Activated CD8-positive, alpha-beta memory T cell treated with anti-CD3 and anti-CD28 coated beads, Interleukin-2, amount 10 ng/mL, durations not matched to agents 7 days and 5 days (primary cell): ENCODE measurements around the gene FREY1. TPM values are rescaled to one million over a fixed set of nuclear protein-coding genes. Genes with fewer than 3 reads are reported as not detected.
"Not testable (repeated sequence)": the region's sequence is repeated elsewhere in the genome, so short reads cannot be mapped to it uniquely, and the experiment has no call there.

Source experiments
- ATAC-seq: fragments of 150-1000 bp; cut with Tn5 transposase; one replicate; pipeline ENCODE4 v1.10.0; 2021; ENCODE audit warnings: moderate library complexity
- CTCF ChIA-PET: fragments of 350-600 bp; sonication (Branson Sonifier 250); formaldehyde crosslinking; loops from one replicate; lab custom pipeline; 2021; ENCODE audit warnings: antibody characterized with exemption; lab: Charles Lee
- DNase-seq: peaks from one replicate; pipeline ENCODE4 v3.0.0-alpha.2; 2020
- H3K27ac Mint-ChIP-seq: one replicate; pipeline ENCODE4 v1.8.0; 2021; ENCODE audit warnings: mild to moderate bottlenecking, mixed read lengths
- H3K27me3 Mint-ChIP-seq: one replicate; pipeline ENCODE4 v1.8.0; 2021; ENCODE audit warnings: mixed read lengths
- H3K36me3 Mint-ChIP-seq: one replicate; pipeline ENCODE4 v1.8.0; 2021; ENCODE audit warnings: mild to moderate bottlenecking, mixed read lengths
- H3K4me1 Mint-ChIP-seq: one replicate; pipeline ENCODE4 v1.8.0; 2021; ENCODE audit warnings: mixed read lengths
- H3K4me3 Mint-ChIP-seq: one replicate; pipeline ENCODE4 v1.8.0; 2021; ENCODE audit warnings: mild to moderate bottlenecking, moderate library complexity, mixed read lengths
- H3K9me3 Mint-ChIP-seq: one replicate; pipeline ENCODE4 v1.8.0; 2022; ENCODE audit warnings: low read depth, mixed read lengths
- total RNA-seq, 2 experiments: library from RNA; stranded (reverse); gene quantifications; one replicate each; pipeline ENCODE4 v1.2.3, GENCODE V29; 2021

Gene FREY1
- total RNA-seq, 2 experiments from 2014 or later = 0.93 to 1.5 TPM

DNA sequence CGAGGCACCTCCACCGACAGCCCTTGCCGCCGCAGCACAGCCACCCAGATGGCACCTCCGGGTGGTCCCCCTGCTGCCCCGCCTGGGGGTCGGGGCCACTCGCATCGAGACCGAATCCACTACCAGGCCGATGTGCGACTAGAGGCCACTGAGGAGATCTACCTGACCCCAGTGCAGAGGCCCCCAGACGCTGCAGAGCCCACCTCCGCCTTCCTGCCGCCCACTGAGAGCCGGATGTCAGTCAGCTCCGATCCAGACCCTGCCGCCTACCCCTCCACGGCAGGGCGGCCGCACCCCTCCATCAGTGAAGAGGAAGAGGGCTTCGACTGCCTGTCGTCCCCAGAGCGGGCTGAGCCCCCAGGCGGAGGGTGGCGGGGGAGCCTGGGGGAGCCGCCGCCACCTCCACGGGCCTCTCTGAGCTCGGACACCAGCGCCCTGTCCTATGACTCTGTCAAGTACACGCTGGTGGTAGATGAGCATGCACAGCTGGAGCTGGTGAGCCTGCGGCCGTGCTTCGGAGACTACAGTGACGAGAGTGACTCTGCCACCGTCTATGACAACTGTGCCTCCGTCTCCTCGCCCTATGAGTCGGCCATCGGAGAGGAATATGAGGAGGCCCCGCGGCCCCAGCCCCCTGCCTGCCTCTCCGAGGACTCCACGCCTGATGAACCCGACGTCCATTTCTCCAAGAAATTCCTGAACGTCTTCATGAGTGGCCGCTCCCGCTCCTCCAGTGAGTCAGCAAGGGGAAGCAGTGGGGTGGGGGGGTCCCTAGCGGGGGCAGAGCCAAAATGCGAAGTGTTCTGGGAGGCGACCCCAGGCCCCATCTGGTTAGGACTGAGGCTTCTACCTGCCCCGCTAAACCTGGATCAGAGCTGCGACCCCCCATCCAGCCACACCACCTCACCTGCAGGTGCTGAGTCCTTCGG, 4.4 kb downstream of the FREY1 start:
- Mint-ChIP-seq H3K4me3 (no peak overlapping the region), H3K27ac (no peak overlapping the region), H3K4me1 (peaks cover 5% of the 10 kb centered on the region), H3K9me3 (no peaks in the 10 kb centered on the region), H3K36me3 (no peaks in the 10 kb centered on the region), H3K27me3 (peaks cover 24% of the 10 kb centered on the region)
- DNase-seq (no peak), ATAC-seq (no peak)
- CTCF ChIA-PET = no interaction called here

DNA sequence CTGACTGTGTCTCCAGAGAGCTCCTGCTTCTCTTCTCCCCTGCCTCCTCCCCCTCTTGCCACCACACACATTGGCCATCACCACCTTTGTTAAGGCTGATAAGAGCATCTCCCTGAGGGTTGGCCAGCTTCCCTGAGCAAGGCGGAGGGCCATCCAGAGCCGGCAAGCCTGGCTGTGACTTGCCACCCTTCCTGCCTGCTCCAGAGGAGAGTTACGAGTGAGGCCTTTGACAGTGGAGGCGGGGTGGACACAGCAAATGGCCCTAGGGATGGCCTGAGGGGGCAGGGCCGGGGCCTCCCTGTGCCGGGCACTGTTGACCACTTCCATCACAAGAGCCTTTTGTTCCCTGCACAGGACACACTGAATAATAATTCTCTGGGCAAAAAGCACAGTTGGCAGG, 5.4 kb downstream of the FREY1 start:
- Mint-ChIP-seq H3K27ac (no peak overlapping the region), H3K4me3 (no peak overlapping the region), H3K9me3 (no peaks in the 10 kb centered on the region), H3K27me3 (peaks cover 26% of the 10 kb centered on the region), H3K36me3 (no peaks in the 10 kb centered on the region), H3K4me1 (peaks cover 3% of the 10 kb centered on the region)
- ATAC-seq (no peak), DNase-seq (no peak)
- CTCF ChIA-PET = interaction anchor here (0.6 to 1.3 kb wide), 3 partner anchors 10 to 340 kb away, joined by 3 read pairs; no protein-coding TSS in a partner anchor

DNA sequence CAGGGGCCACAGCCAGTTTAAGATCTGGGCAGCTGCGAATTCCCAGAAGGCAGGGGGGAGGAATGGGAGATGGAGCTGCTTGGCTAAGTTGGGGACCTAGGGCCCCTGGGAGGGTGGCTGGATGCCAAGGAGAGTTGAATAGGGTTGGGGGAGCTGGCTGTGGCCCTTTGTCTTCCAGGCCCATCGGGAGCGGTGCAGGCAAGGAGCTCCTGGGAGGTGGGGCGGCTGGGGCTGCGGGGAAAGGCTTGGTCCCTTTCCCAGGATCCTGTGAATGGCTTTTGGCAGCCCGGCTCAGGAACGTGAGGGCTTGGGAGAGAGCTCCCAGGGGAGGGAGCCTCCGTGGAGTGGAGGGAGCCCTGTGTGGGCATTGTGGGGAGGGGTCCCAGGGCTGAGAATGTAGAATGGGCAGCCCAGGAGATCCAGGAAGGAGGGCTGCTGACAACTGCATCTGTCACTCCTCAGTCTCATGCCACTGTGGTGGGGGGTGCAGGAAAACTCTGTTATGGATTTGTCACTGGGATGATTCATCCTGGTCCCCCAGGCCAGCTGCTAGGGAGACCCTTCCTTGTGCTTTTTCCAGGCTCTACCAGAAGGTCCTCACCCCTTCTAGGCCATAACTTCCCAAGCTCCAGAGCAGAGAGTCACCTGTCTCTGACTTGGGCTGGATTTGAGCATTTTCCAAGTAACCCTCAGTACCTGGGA, 6.0 kb downstream of the FREY1 start:
- H3K27ac Mint-ChIP-seq = no peak overlapping the region
- CTCF ChIA-PET = interaction anchor here (0.6 to 1.3 kb wide), 2 partner anchors 11 to 28 kb away, joined by 3 read pairs; no protein-coding TSS in a partner anchor
- H3K4me3 Mint-ChIP-seq = peak overlapping the region; percentile 52

DNA sequence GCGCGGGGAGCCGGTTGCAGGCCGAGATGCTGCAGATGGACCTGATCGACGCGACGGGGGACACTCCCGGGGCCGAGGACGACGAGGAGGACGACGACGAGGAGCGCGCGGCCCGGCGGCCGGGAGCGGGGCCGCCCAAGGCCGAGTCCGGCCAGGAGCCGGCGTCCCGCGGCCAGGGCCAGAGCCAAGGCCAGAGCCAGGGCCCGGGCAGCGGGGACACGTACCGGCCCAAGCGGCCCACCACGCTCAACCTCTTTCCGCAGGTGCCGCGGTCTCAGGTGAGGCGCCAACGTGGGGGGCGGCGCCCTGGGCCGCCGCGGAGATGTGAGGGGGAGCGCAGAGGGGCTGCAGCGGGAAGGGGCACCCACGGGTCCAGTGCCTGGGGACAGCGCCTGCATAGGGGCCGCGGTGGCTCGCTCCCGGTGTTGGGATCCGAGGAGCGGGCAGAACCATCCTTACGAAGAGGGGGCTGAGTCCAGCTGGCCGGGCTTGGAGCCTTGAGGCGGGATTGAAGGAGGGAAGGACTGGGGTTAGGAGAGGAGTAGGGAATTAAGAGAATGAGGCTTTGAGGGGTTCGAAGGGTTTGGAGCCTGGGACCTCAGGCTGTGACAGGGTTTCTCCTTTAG, 6.8 kb downstream of the FREY1 start:
- not testable (repeated sequence) for ATAC-seq, DNase-seq, H3K27ac Mint-ChIP-seq, H3K9me3 Mint-ChIP-seq, H3K4me1 Mint-ChIP-seq, H3K36me3 Mint-ChIP-seq
- CTCF ChIA-PET = interaction anchor here (1.3 kb wide), 1 partner anchor 27 kb away, joined by 3 read pairs; no protein-coding TSS in a partner anchor
- Mint-ChIP-seq H3K27me3 (peaks cover 26% of the 10 kb centered on the region), H3K4me3 (peak overlapping the region; percentile 52)

More for the DNA sequence above, 6.0 kb downstream of the FREY1 start:
- ATAC-seq = no peak
- no peaks in the 10 kb centered on the region for H3K36me3 Mint-ChIP-seq
- H3K9me3 Mint-ChIP-seq = no peaks in the 10 kb centered on the region
- DNase-seq = no peak
- H3K27me3 Mint-ChIP-seq = peaks cover 26% of the 10 kb centered on the region
- H3K4me1 Mint-ChIP-seq = peaks cover 3% of the 10 kb centered on the region

DNA sequence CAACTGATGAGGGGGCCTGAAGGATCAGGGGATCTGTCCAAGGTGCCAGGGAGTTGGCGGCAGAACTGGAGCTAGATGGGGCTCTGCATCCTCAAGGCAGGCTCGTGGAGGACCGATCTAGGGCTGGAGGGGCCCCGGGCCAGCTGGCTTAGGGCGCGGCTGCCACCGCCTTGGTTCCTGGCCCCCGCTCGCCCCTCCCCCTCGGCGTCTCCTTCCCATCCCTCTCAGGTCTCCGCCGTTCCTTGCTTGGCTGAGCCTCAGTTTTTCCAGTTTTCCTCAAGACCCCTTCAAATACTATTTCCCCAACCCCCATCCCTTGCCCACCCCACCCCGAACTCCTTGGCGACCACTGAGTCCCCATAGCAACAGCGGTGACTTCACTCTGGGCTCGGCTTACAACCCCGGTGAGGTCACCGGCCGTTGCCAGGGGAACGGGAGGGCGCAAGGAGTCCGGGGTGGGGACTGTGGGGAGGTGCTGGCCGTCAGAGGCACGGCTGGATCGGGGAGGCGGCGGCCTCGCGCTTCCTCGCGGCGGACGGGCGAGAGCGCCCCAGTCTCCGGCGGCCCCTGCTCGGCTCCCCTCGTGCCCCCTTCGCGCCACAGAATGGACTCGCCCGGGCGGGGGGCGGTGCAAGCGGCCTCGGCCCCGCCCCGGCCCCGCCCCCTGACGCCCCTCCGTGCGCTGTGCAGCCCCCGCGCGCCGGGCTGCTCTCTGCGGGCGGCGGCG, 7.5 kb downstream of the FREY1 start:
- CTCF ChIA-PET = interaction anchor here (1.4 kb wide), 1 partner anchor 128 kb away, joined by 6 read pairs; no protein-coding TSS in a partner anchor
- peak; percentile 82 for DNase-seq
- Mint-ChIP-seq H3K27ac (no peak overlapping the region), H3K36me3 (no peaks in the 10 kb centered on the region), H3K4me3 (peak overlapping the region; percentile 18), H3K4me1 (peaks cover 3% of the 10 kb centered on the region), H3K9me3 (no peaks in the 10 kb centered on the region), H3K27me3 (peaks cover 26% of the 10 kb centered on the region)
- ATAC-seq = peak; percentile 84

DNA sequence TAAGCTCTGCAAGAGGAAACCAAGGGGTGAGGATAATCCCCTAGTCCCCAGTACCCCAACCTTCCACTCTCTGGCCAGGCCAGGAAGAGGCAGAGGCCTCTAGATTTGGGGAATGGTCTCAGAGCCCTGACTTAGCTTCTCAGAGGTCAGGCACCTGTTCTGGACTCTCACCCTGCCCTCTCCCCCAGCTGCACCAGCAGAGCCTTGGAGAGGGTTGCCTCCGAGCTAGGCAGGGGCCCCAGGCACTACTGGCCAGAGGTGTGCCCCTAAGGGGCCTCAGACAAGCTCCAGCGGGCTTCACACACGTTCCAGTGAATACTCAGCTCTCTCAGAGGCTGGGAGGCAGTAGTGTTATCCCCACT, 8.0 kb downstream of the FREY1 start:
- Mint-ChIP-seq H3K4me1 (peaks cover 3% of the 10 kb centered on the region), H3K4me3 (no peak overlapping the region), H3K27ac (no peak overlapping the region), H3K27me3 (peaks cover 26% of the 10 kb centered on the region), H3K9me3 (no peaks in the 10 kb centered on the region), H3K36me3 (no peaks in the 10 kb centered on the region)
- DNase-seq (no peak), ATAC-seq (no peak)
- CTCF ChIA-PET = interaction anchor here (0.7 to 1.5 kb wide), 3 partner anchors 25 to 127 kb away, joined by 3 to 6 read pairs (median 4); no protein-coding TSS in a partner anchor

DNA sequence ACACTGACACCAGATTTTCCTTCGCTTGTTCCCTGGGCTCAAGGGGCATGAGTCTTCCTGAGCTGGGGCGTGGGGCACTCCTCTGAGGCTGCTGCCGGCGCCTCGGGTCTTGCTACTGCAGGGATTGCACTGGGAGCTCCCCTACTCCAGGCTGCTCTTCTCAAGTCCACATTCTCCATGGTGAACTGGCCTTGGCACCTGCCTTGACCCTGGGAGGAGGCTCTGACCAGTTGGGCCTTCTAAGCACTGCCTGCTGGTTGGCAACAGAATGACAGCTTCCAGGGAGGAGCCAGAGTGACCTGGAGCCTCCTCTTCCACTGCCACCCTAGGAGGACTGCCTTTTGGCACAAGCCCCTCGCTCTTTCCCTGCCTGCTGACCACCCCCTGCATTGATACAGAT, 9.5 kb downstream of the FREY1 start:
- Mint-ChIP-seq H3K27me3 (peaks cover 26% of the 10 kb centered on the region), H3K36me3 (no peaks in the 10 kb centered on the region), H3K4me3 (no peak overlapping the region), H3K9me3 (no peaks in the 10 kb centered on the region), H3K4me1 (peaks cover 3% of the 10 kb centered on the region), H3K27ac (no peak overlapping the region)
- CTCF ChIA-PET = interaction anchor here (1.0 to 1.5 kb wide), 2 partner anchors 24 to 126 kb away, joined by 3 to 4 read pairs; no protein-coding TSS in a partner anchor
- no peak for DNase-seq
- ATAC-seq = no peak

DNA sequence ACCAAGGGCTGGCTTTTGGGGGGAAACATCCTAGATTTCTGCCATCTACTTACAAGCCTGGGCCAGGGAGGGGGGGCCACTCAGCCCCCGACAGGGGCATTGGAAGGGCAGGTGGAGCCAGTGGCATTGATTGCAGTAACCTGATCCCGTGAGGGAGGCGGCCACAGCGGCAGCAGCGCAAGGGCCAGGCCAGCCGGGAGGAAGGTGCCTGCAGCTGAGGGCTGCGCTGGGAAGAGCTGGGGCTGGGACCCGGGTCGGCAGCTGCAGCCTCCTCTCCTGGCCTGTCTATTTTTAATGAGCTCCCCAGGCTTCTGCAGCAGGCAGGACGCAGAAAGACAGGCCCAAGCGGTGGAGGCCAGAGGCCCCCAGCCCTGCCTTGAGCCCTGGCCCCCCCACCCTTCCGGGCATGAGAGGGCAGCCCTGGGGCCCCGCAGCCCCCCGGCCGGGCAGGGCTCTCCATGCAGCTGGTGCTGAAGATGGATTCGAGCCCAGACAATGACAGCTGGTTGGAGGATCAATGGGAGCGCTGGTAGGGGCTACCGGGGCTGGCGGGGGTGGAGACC, 10.6 kb downstream of the FREY1 start:
- H3K9me3 Mint-ChIP-seq = no peaks in the 10 kb centered on the region
- CTCF ChIA-PET = no interaction called here
- no peak for ATAC-seq
- H3K4me3 Mint-ChIP-seq = no peak overlapping the region
- peaks cover 24% of the 10 kb centered on the region for H3K27me3 Mint-ChIP-seq
- no peak for DNase-seq
- no peak overlapping the region for H3K27ac Mint-ChIP-seq
- H3K4me1 Mint-ChIP-seq = peaks cover 3% of the 10 kb centered on the region
- no peaks in the 10 kb centered on the region for H3K36me3 Mint-ChIP-seq

DNA sequence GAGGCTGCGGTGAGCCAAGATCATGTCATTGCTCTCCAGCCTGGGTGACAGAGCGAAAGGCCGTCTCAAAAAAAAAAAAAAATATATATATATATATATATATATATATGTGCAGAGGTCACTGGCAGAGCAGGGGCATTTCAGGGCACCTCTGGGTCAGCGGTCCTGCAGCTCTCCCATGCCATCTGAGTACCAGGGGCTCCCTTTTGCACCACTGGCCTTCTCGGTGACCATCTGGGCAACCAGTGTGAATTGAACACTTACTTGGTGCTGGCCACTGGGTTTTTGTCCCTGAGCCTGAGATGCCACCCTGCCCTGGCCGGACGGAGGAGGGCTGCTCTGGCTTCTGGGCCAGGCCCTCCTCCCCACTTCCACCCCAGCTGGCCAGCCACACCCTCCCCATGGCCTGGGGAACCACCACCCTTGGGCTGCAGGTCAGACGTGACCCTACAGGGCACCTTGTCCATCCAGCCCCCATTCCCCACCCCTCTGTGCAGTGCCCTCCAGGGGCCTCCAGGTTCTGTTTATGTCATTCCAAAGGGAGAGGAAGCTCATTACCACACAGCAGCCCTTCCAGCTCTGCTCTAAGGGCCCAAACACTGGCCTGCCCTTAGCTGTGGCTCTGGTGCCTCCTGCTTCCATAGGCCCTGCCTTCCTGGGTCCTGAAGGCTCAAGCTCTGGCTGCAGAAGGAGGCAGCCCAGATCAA, 11.4 kb downstream of the FREY1 start:
- H3K4me3 Mint-ChIP-seq = no peak overlapping the region
- no peaks in the 10 kb centered on the region for H3K9me3 Mint-ChIP-seq
- H3K36me3 Mint-ChIP-seq = no peaks in the 10 kb centered on the region
- ATAC-seq = no peak
- no peak for DNase-seq
- peaks cover 3% of the 10 kb centered on the region for H3K4me1 Mint-ChIP-seq
- H3K27me3 Mint-ChIP-seq = peaks cover 16% of the 10 kb centered on the region
- H3K27ac Mint-ChIP-seq = no peak overlapping the region
- CTCF ChIA-PET = no interaction called here

DNA sequence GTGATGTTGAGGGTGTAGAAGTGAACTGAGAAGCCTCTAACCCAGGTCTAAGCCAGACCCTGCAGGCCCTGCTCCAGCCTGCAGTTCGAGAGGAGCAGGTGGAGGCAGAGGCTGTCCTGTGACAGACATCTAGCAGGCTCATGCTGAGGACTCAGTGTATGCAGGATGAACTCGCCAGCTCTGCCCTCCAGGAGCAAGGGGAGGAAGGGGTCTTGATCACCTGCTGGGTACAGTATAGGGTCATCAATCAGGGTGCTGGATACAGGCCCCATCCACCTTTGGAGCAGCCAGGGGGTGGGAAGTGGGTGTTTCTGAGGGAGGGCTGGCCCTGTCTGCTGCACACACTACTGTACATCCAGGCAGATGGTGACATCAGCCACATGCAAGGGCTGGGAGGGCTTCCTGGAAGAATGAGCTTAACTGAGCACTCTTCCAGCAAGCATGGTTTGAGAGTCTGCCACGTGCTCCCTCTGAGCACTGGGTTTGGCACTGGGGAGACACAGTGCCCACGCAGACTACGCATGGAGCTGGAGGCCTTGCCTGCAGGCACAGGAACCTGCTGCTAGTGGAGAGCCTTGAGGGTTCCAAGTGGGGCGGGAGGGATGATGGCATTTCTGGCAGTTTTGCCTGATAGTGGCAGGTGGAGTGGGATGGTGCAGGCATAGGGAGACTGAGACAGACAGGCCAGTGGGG, 12.4 kb downstream of the FREY1 start:
- no peak overlapping the region for H3K27ac Mint-ChIP-seq
- H3K4me1 Mint-ChIP-seq = no peaks in the 10 kb centered on the region
- no peak overlapping the region for H3K4me3 Mint-ChIP-seq
- peaks cover 12% of the 10 kb centered on the region for H3K27me3 Mint-ChIP-seq
- no peaks in the 10 kb centered on the region for H3K9me3 Mint-ChIP-seq
- CTCF ChIA-PET = no interaction called here
- DNase-seq (no peak), ATAC-seq (no peak)
- H3K36me3 Mint-ChIP-seq = no peaks in the 10 kb centered on the region

DNA sequence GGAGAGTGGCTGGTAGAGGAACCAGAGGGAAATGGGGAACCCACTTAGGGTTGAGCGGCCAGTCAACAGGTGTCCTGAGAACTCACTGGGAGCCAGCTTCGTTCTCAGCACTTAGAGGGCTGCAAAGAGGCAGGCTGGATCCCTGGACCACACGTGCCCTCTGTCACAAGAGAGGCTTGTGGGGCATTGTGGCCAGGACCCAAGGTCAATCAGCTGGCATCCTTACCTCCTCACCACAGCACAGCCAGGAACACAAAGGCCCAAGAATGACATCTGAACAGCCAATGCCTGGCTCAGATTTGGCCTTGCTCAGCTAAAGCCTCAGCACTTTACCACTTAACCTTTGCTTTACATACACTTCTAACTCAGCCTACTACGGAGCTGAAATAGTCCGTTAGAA, 14.2 kb downstream of the FREY1 start:
- CTCF ChIA-PET = no interaction called here
- ATAC-seq = no peak
- H3K4me1 Mint-ChIP-seq = no peaks in the 10 kb centered on the region
- H3K4me3 Mint-ChIP-seq = no peak overlapping the region
- no peaks in the 10 kb centered on the region for H3K9me3 Mint-ChIP-seq
- no peak for DNase-seq
- peaks cover 3% of the 10 kb centered on the region for H3K27me3 Mint-ChIP-seq
- no peak overlapping the region for H3K27ac Mint-ChIP-seq
- H3K36me3 Mint-ChIP-seq = no peaks in the 10 kb centered on the region
